Measurements from ENCODE around the gene EOMES.

The EOMES gene

GRCh38 chr3:27720899-27721716, 1.0 kb downstream of the EOMES start:
- peak; percentile 55 to 74 for DNase-seq

GRCh38 chr3:27719314-27720003, 2.7 kb downstream of the EOMES start:
- DNase-seq, result no peak

GRCh38 chr3:27718459-27718858, 3.7 kb downstream of the EOMES start:
- DNase-seq, result no peak

- no peak for DNase-seq
These were observed 4.8 kb downstream of the EOMES start for GRCh38 chr3:27717200-27717852.

GRCh38 chr3:27716309-27716708, 5.8 kb downstream of the EOMES start:
- DNase-seq, result no peak

GRCh38 chr3:27715863-27716262, 6.3 kb downstream of the EOMES start:
- no peak for DNase-seq

- no peak for DNase-seq
These were observed 6.7 kb downstream of the EOMES start for GRCh38 chr3:27715454-27715806.

- peak; percentile 12 to 74 for DNase-seq
These were observed 7.2 kb downstream of the EOMES start for GRCh38 chr3:27714692-27715453.

GRCh38 chr3:27714146-27714526, 8.0 kb downstream of the EOMES start:
- DNase-seq, result peak in 1 of 2 experiments; percentile 23

GRCh38 chr3:27713435-27714145, 8.5 kb downstream of the EOMES start:
- peak in 1 of 2 experiments; percentile 18 for DNase-seq

GRCh38 chr3:27713078-27713423, 9.1 kb downstream of the EOMES start:
- DNase-seq, result peak in 1 of 2 experiments; percentile 34

- peak; percentile 32 to 85 for DNase-seq
These were observed 9.7 kb downstream of the EOMES start for GRCh38 chr3:27712136-27713077.

GRCh38 chr3:27708250-27708649, 13.9 kb downstream of the EOMES start:
- DNase-seq, result no peak

- no peak for DNase-seq
These were observed 23.1 kb downstream of the EOMES start for GRCh38 chr3:27699067-27699466.

- DNase-seq, result no peak
These were observed 25.2 kb downstream of the EOMES start for GRCh38 chr3:27696906-27697305.

- no peak for DNase-seq
These were observed 26.5 kb downstream of the EOMES start for GRCh38 chr3:27695636-27696035.

GRCh38 chr3:27688053-27688452, 34.1 kb downstream of the EOMES start:
- DNase-seq, result no peak

- no peak for DNase-seq
These were observed 35.5 kb downstream of the EOMES start for GRCh38 chr3:27686642-27687041.

- no peak for DNase-seq
These were observed 36.6 kb downstream of the EOMES start for GRCh38 chr3:27685474-27685873.

- DNase-seq, result no peak
These were observed 37.8 kb downstream of the EOMES start for GRCh38 chr3:27684302-27684701.

GRCh38 chr3:27681249-27681748, 40.8 kb downstream of the EOMES start:
- DNase-seq, result peak; percentile 49 to 50

Data from NCI-H526 (cell line).